ENCODE measurements around the gene H6PD. TPM values are rescaled to one million over a fixed set of nuclear protein-coding genes. Genes with fewer than 3 reads are reported as not detected.

Gene H6PD
- total and polyA plus RNA-seq, 9 of the 15 experiments (the other 6 are each of a cell fraction or from before 2014, with no cell fraction given) = 0.04 to 2.5 (median 0.95) TPM

- in situ Hi-C loops (cut with MboI) = no loop called here
- peak; percentile 88 for ATAC-seq
- FAIRE-seq = peak; percentile 74
- no peaks in the 10 kb centered on the region for H3K9me1 ChIP-seq (ENCODE audit: control insufficient read depth, insufficient read depth, low read length)
- BruUV-seq (replicated peaks) = no TSS peak
- H3K27me3 ChIP-seq (ENCODE audit: control insufficient read depth in 2 of 2, insufficient read depth in 2 of 2, low read length in 2 of 2) = peaks cover 25 to 77% of the 10 kb centered on the region in 2 experiments; a peak in 4 of 5 replicates
- H3K9me3 ChIP-seq (replicated peaks; ENCODE audit: control insufficient read depth, insufficient read depth, low read depth, low read length) = no peaks in the 10 kb centered on the region
- peak; percentile 51 to 63 (median 62) for DNase-seq (ENCODE audit: extremely low read depth in 1 of 4, low spot score in 3 of 4)
- H2AFZ ChIP-seq (ENCODE audit: low read depth, low read length) = no peak overlapping the region
- no peak overlapping the region for H3K27ac ChIP-seq (ENCODE audit: extremely low read depth, low read depth, low read length)
- H3K4me2 ChIP-seq (ENCODE audit: insufficient read depth, low read length) = no peak overlapping the region
- WGBS (ENCODE audit: insufficient coverage, low coverage, missing lambda C conversion rate) = 25% methylated on average over 16 of the region's 17 CpGs
- H3K4me3 ChIP-seq = no peak overlapping the region
- H3K9ac ChIP-seq (ENCODE audit: insufficient read depth in 1 of 2, low read depth in 2 of 2, low read length in 2 of 2) = 0 out of 4 replicates have a peak overlapping the region, but pooled peaks of 1 of the 2 experiments have one; percentile 3
- intact Hi-C loops (cut with micrococcal nuclease) = no loop called here
- no peaks in the 10 kb centered on the region for H3K36me3 ChIP-seq (ENCODE audit: control insufficient read depth, insufficient read depth, low read length)
- CTCF ChIA-PET (ENCODE audit: low intra/inter-chr PET ratio) = interaction anchor here (1.1 to 1.3 kb wide), 2 partner anchors 139 to 254 kb away, joined by 3 to 4 read pairs; no protein-coding TSS in a partner anchor
- peaks cover 0 to 21% of the 10 kb centered on the region in 2 experiments; a peak in 1 of 5 replicates for H3K4me1 ChIP-seq (replicated peaks in 1 of 2; ENCODE audit: control insufficient read depth in 2 of 2, insufficient read depth in 2 of 2, low read length in 2 of 2)
- no peaks in the 10 kb centered on the region for H3K79me2 ChIP-seq (ENCODE audit: control insufficient read depth, insufficient read depth, low read length)
- H4K20me1 ChIP-seq (replicated peaks; ENCODE audit: control insufficient read depth, insufficient read depth, low read length) = peaks cover 26% of the 10 kb centered on the region; the same call in 1 of the 2 replicates
- POLR2A ChIA-PET = interaction anchor here (0.8 to 3.3 kb wide), 4 partner anchors 11 to 340 kb away, joined by 3 to 11 read pairs (median 3); no protein-coding TSS in a partner anchor
- TF ChIP-seq ZNF512 (tag; IDR thresholded peaks at IDR 0.05) = no peak
- TF ChIP-seq RAD21 (CRISPR knock-in tag; conservative IDR thresholded peaks at IDR 0.05 in 1 of 2, IDR thresholded peaks at IDR 0.05 in 1 of 2) = peak; percentile 10 to 70; a peak in 2 of 4 replicates
- TF ChIP-seq, protein P1, sequence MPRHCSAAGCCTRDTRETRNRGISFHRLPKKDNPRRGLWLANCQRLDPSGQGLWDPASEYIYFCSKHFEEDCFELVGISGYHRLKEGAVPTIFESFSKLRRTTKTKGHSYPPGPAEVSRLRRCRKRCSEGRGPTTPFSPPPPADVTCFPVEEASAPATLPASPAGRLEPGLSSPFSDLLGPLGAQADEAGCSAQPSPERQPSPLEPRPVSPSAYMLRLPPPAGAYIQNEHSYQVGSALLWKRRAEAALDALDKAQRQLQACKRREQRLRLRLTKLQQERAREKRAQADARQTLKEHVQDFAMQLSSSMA (CRISPR knock-in tag; IDR thresholded peaks at IDR 0.05) = no peak
- TF ChIP-seq NR2C2 (CRISPR knock-in tag; IDR thresholded peaks at IDR 0.05) = no peak
- 0 out of 2 replicates have a peak, but pooled peaks have one; percentile 30 for TF ChIP-seq NR2C2 (tag; IDR thresholded peaks at IDR 0.05)
- no peak for TF ChIP-seq CREB1 (IDR thresholded peaks at IDR 0.05)
- no peak for TF ChIP-seq CREB1 (CRISPR knock-in tag; IDR thresholded peaks at IDR 0.05)
- TF ChIP-seq, protein P2, sequence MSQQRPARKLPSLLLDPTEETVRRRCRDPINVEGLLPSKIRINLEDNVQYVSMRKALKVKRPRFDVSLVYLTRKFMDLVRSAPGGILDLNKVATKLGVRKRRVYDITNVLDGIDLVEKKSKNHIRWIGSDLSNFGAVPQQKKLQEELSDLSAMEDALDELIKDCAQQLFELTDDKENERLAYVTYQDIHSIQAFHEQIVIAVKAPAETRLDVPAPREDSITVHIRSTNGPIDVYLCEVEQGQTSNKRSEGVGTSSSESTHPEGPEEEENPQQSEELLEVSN (IDR thresholded peaks at IDR 0.05; ENCODE audit: borderline replicate concordance in 1 of 2, extremely low read depth in 1 of 2, insufficient read depth in 1 of 2, insufficient read length in 1 of 2, low read depth in 1 of 2, low read length in 1 of 2, poor library complexity in 1 of 2, severe bottlenecking in 1 of 2) = peak; percentile 31 to 53
- no peak for TF ChIP-seq CEBPB (tag; IDR thresholded peaks at IDR 0.05)
- TF ChIP-seq, protein P3, sequence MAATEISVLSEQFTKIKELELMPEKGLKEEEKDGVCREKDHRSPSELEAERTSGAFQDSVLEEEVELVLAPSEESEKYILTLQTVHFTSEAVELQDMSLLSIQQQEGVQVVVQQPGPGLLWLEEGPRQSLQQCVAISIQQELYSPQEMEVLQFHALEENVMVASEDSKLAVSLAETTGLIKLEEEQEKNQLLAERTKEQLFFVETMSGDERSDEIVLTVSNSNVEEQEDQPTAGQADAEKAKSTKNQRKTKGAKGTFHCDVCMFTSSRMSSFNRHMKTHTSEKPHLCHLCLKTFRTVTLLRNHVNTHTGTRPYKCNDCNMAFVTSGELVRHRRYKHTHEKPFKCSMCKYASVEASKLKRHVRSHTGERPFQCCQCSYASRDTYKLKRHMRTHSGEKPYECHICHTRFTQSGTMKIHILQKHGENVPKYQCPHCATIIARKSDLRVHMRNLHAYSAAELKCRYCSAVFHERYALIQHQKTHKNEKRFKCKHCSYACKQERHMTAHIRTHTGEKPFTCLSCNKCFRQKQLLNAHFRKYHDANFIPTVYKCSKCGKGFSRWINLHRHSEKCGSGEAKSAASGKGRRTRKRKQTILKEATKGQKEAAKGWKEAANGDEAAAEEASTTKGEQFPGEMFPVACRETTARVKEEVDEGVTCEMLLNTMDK (IDR thresholded peaks at IDR 0.05; ENCODE audit: borderline replicate concordance, insufficient read depth, low read depth, low read length, poor library complexity, severe bottlenecking) = peak; percentile 68
- TF ChIP-seq ELF4 (CRISPR knock-in tag; IDR thresholded peaks at IDR 0.05) = no peak
- TF ChIP-seq, protein P4, sequence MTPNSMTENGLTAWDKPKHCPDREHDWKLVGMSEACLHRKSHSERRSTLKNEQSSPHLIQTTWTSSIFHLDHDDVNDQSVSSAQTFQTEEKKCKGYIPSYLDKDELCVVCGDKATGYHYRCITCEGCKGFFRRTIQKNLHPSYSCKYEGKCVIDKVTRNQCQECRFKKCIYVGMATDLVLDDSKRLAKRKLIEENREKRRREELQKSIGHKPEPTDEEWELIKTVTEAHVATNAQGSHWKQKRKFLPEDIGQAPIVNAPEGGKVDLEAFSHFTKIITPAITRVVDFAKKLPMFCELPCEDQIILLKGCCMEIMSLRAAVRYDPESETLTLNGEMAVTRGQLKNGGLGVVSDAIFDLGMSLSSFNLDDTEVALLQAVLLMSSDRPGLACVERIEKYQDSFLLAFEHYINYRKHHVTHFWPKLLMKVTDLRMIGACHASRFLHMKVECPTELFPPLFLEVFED (CRISPR knock-in tag; conservative IDR thresholded peaks at IDR 0.05) = no peak
Observed at GRCh38 chr1:9249534-9250410, 15.2 kb downstream of the H6PD start.
